Karpas-422 (cell line): Measurements from ENCODE around the gene SPATA45. TPM values are rescaled to one million over a fixed set of nuclear protein-coding genes. Genes with fewer than 3 reads are reported as not detected.

Experiments
- DNase-seq: peaks from one replicate; pipeline ENCODE4 v3.0.0-alpha.2; 2015
- H2AFZ ChIP-seq: fragments of 200-600 bp; sonication (generic); 2 replicates; pipeline ENCODE4 v1.6.1; 2014; ENCODE audit warnings: antibody characterized with exemption, low read length, mixed read lengths
- H3K27ac ChIP-seq: fragments of 200-600 bp; sonication (generic); 2 replicates; pipeline ENCODE4 v1.5.1; 2014; ENCODE audit warnings: mild to moderate bottlenecking, low read length, moderate library complexity
- H3K27me3 ChIP-seq: fragments of 200-600 bp; sonication (generic); 2 replicates; pipeline ENCODE4 v1.6.1; 2014; ENCODE audit warnings: low read length, mixed read lengths
- H3K36me3 ChIP-seq: fragments of 200-600 bp; sonication (generic); 2 replicates; pipeline ENCODE4 v1.6.1; 2014; ENCODE audit warnings: low read length, mixed read lengths; ENCODE audit not compliant: insufficient read depth
- H3K4me1 ChIP-seq: fragments of 200-600 bp; sonication (generic); 2 replicates; pipeline ENCODE4 v1.6.1; 2014; ENCODE audit warnings: mild to moderate bottlenecking, low read length, mixed read lengths
- H3K4me2 ChIP-seq: fragments of 200-600 bp; sonication (generic); 2 replicates; pipeline ENCODE4 v1.6.1; 2014; ENCODE audit warnings: low read length, low read depth, mild to moderate bottlenecking; ENCODE audit not compliant: poor library complexity, severe bottlenecking
- H3K4me3 ChIP-seq: fragments of 200-600 bp; sonication (generic); 2 replicates; pipeline ENCODE4 v1.5.1; 2014; ENCODE audit warnings: mild to moderate bottlenecking, antibody characterized with exemption, low read length, mixed read lengths
- H3K79me2 ChIP-seq: fragments of 200-600 bp; sonication (generic); 2 replicates; pipeline ENCODE4 v1.6.1; 2014; ENCODE audit warnings: mild to moderate bottlenecking, low read length, mixed read lengths
- H3K9ac ChIP-seq: fragments of 200-600 bp; sonication (generic); 2 replicates; pipeline ENCODE4 v1.6.0; 2014; ENCODE audit warnings: low read length
- H3K9me2 ChIP-seq: fragments of 200-600 bp; sonication (generic), shearing (Covaris generic); replicated peaks from 2 replicates; pipeline ENCODE4 v1.6.0; 2014; ENCODE audit warnings: mild to moderate bottlenecking, low read length, moderate library complexity; ENCODE audit not compliant: insufficient read depth
- H3K9me3 ChIP-seq: fragments of 300-700, 200-600 bp; sonication (generic); 2 replicates; pipeline ENCODE4 v1.6.1; 2014; ENCODE audit warnings: low read length, mixed read lengths
- H4K20me1 ChIP-seq: fragments of 200-600 bp; sonication (generic); 2 replicates; pipeline ENCODE4 v1.6.1; 2014; ENCODE audit warnings: mild to moderate bottlenecking, antibody characterized with exemption, low read length, low read depth; ENCODE audit not compliant: insufficient read depth
- total RNA-seq: library from RNA; depleted of rRNA; stranded (reverse); fragments of >200 nt; shearing (Covaris generic); gene quantifications from 2 replicates; pipeline ENCODE4 v1.2.3, GENCODE V29; 2014; ENCODE audit warnings: low replicate concordance

SPATA45 gene
- total RNA-seq, 1 experiment from 2014 or later, result not detected

GRCh38 chr1:212825798-212826452 is 21.5 kb downstream of the SPATA45 start:
- Histone ChIP-seq H4K20me1 (no peaks in the 10 kb centered on the region), H3K9me3 (peaks cover 13% of the 10 kb centered on the region), H3K4me2 (no peak overlapping the region), H3K36me3 (no peaks in the 10 kb centered on the region), H3K27ac (no peak overlapping the region), H2AFZ (no peak overlapping the region), H3K4me1 (no peaks in the 10 kb centered on the region), H3K79me2 (no peaks in the 10 kb centered on the region), H3K4me3 (no peak overlapping the region), H3K9me2 (no peaks in the 10 kb centered on the region), H3K27me3 (no peaks in the 10 kb centered on the region), H3K9ac (no peak overlapping the region)
- DNase-seq, result no peak

- Histone ChIP-seq H3K36me3 (no peaks in the 10 kb centered on the region), H3K4me3 (no peak overlapping the region), H3K4me2 (no peak overlapping the region), H3K9ac (no peak overlapping the region), H4K20me1 (no peaks in the 10 kb centered on the region), H3K27me3 (no peaks in the 10 kb centered on the region), H3K79me2 (no peaks in the 10 kb centered on the region), H3K9me2 (no peaks in the 10 kb centered on the region), H2AFZ (no peak overlapping the region), H3K27ac (no peak overlapping the region), H3K4me1 (peaks cover 8% of the 10 kb centered on the region), H3K9me3 (peaks cover 13% of the 10 kb centered on the region)
- no peak for DNase-seq
Observed at GRCh38 chr1:212824201-212824600, 23.2 kb downstream of the SPATA45 start.

GRCh38 chr1:212822956-212823355 is 24.5 kb downstream of the SPATA45 start:
- Histone ChIP-seq H3K4me2 (no peak overlapping the region), H3K9ac (no peak overlapping the region), H3K36me3 (no peaks in the 10 kb centered on the region), H3K9me2 (no peaks in the 10 kb centered on the region), H2AFZ (no peak overlapping the region), H3K79me2 (no peaks in the 10 kb centered on the region), H4K20me1 (no peaks in the 10 kb centered on the region), H3K4me3 (no peak overlapping the region), H3K9me3 (peaks cover 13% of the 10 kb centered on the region), H3K4me1 (peaks cover 10% of the 10 kb centered on the region), H3K27ac (no peak overlapping the region), H3K27me3 (no peaks in the 10 kb centered on the region)
- no peak for DNase-seq

- Histone ChIP-seq H3K27ac (no peak overlapping the region), H3K27me3 (no peaks in the 10 kb centered on the region), H2AFZ (no peak overlapping the region), H3K9ac (no peak overlapping the region), H3K36me3 (no peaks in the 10 kb centered on the region), H3K79me2 (no peaks in the 10 kb centered on the region), H3K4me3 (no peak overlapping the region), H4K20me1 (no peaks in the 10 kb centered on the region), H3K4me2 (no peak overlapping the region), H3K9me3 (peaks cover 10% of the 10 kb centered on the region), H3K4me1 (peaks cover 10% of the 10 kb centered on the region), H3K9me2 (no peaks in the 10 kb centered on the region)
- no peak for DNase-seq
Observed at GRCh38 chr1:212820969-212821368, 26.5 kb downstream of the SPATA45 start.

- H3K27ac ChIP-seq, result no peak overlapping the region
- no peak overlapping the region for H3K9ac ChIP-seq
- no peak overlapping the region for H3K4me3 ChIP-seq
- no peaks in the 10 kb centered on the region for H3K9me3 ChIP-seq
- no peaks in the 10 kb centered on the region for H3K9me2 ChIP-seq
- peak; percentile 56 for DNase-seq
- H4K20me1 ChIP-seq, result no peaks in the 10 kb centered on the region
- peaks cover 10% of the 10 kb centered on the region for H3K4me1 ChIP-seq
- H3K4me2 ChIP-seq, result no peak overlapping the region
- no peaks in the 10 kb centered on the region for H3K79me2 ChIP-seq
- no peaks in the 10 kb centered on the region for H3K27me3 ChIP-seq
- H2AFZ ChIP-seq, result no peak overlapping the region
- H3K36me3 ChIP-seq, result peaks cover 6% of the 10 kb centered on the region; the same call in 1 of the 2 replicates
Observed at GRCh38 chr1:212819726-212820125, 27.7 kb downstream of the SPATA45 start.

- Histone ChIP-seq H3K4me1 (peaks cover 10% of the 10 kb centered on the region), H3K4me2 (no peak overlapping the region), H3K36me3 (peaks cover 12% of the 10 kb centered on the region; the same call in 1 of the 2 replicates), H3K9ac (no peak overlapping the region), H3K4me3 (no peak overlapping the region), H3K27ac (no peak overlapping the region), H3K79me2 (no peaks in the 10 kb centered on the region), H4K20me1 (no peaks in the 10 kb centered on the region), H3K9me3 (no peaks in the 10 kb centered on the region), H2AFZ (no peak overlapping the region), H3K9me2 (no peaks in the 10 kb centered on the region), H3K27me3 (no peaks in the 10 kb centered on the region)
- DNase-seq, result peak; percentile 34
Observed at GRCh38 chr1:212816567-212817278, 30.7 kb downstream of the SPATA45 start.

- no peak overlapping the region for H3K27ac ChIP-seq
- H3K36me3 ChIP-seq, result peaks cover 12% of the 10 kb centered on the region; the same call in 1 of the 2 replicates
- H3K9me3 ChIP-seq, result no peaks in the 10 kb centered on the region
- H3K9me2 ChIP-seq, result no peaks in the 10 kb centered on the region
- no peak overlapping the region for H3K9ac ChIP-seq
- peaks cover 7% of the 10 kb centered on the region for H3K4me1 ChIP-seq
- peak; percentile 43 for DNase-seq
- H2AFZ ChIP-seq, result no peak overlapping the region
- H3K79me2 ChIP-seq, result no peaks in the 10 kb centered on the region
- H4K20me1 ChIP-seq, result no peaks in the 10 kb centered on the region
- H3K4me2 ChIP-seq, result no peak overlapping the region
- no peak overlapping the region for H3K4me3 ChIP-seq
- H3K27me3 ChIP-seq, result no peaks in the 10 kb centered on the region
Observed at GRCh38 chr1:212814537-212815334, 32.7 kb downstream of the SPATA45 start.

- Histone ChIP-seq H3K4me3 (no peak overlapping the region), H3K9me2 (no peaks in the 10 kb centered on the region), H3K4me2 (no peak overlapping the region), H3K27ac (no peak overlapping the region), H3K9me3 (no peaks in the 10 kb centered on the region), H3K36me3 (peaks cover 20% of the 10 kb centered on the region), H3K9ac (no peak overlapping the region), H4K20me1 (no peaks in the 10 kb centered on the region), H3K4me1 (peaks cover 13% of the 10 kb centered on the region), H3K79me2 (no peaks in the 10 kb centered on the region), H2AFZ (no peak overlapping the region), H3K27me3 (no peaks in the 10 kb centered on the region)
- DNase-seq, result no peak
Observed at GRCh38 chr1:212805767-212806166, 41.7 kb downstream of the SPATA45 start.
